Tibial nerve (tissue), 4 donors: ENCODE measurements around the gene KXD1.

Source experiments
- CTCF ChIP-seq, 5 experiments: fragments of 200-600 bp in 3 of 5; fragments of 450-650 bp in 2 of 5; sonication (generic) in 3 of 5; IDR thresholded peaks; one replicate each; pipeline ENCODE4 v1.5.1; 2016 to 2019; ENCODE audit warnings: antibody characterized with exemption in 5 of 5, mild to moderate bottlenecking in 3 of 5, moderate library complexity in 2 of 5
- EP300 ChIP-seq, 2 donors: sonication (generic); formaldehyde crosslinking; IDR thresholded peaks; one replicate each; pipeline ENCODE4 v1.6.1; 2017; ENCODE audit warnings: antibody characterized with exemption in 2 of 2, mild to moderate bottlenecking in 1 of 2
- POLR2A ChIP-seq, 2 donors: fragments of 450-650 bp; IDR thresholded peaks; one replicate each; pipeline ENCODE4 v1.6.1; 2017; ENCODE audit warnings: antibody characterized with exemption in 2 of 2, mild to moderate bottlenecking in 2 of 2, moderate library complexity in 2 of 2

GRCh38 chr19:18523841-18524240 lies 33.8 kb upstream of the KXD1 start:
- TF ChIP-seq CTCF (IDR thresholded peaks at IDR 0.05) = no peak
- no peak for TF ChIP-seq POLR2A (IDR thresholded peaks at IDR 0.05)
- TF ChIP-seq EP300 (IDR thresholded peaks at IDR 0.05) = no peak
